NCI-H345 treated with DMSO at 0.1 percent for 48 hours (cell line): ENCODE results near the gene PPP6R3.

ENCODE experiments used
- DNase-seq: peaks from one replicate; lab custom pipeline; 2025; ENCODE audit not compliant: unreplicated experiment; lab: John Stamatoyannopoulos, UW

PPP6R3 gene

DNA sequence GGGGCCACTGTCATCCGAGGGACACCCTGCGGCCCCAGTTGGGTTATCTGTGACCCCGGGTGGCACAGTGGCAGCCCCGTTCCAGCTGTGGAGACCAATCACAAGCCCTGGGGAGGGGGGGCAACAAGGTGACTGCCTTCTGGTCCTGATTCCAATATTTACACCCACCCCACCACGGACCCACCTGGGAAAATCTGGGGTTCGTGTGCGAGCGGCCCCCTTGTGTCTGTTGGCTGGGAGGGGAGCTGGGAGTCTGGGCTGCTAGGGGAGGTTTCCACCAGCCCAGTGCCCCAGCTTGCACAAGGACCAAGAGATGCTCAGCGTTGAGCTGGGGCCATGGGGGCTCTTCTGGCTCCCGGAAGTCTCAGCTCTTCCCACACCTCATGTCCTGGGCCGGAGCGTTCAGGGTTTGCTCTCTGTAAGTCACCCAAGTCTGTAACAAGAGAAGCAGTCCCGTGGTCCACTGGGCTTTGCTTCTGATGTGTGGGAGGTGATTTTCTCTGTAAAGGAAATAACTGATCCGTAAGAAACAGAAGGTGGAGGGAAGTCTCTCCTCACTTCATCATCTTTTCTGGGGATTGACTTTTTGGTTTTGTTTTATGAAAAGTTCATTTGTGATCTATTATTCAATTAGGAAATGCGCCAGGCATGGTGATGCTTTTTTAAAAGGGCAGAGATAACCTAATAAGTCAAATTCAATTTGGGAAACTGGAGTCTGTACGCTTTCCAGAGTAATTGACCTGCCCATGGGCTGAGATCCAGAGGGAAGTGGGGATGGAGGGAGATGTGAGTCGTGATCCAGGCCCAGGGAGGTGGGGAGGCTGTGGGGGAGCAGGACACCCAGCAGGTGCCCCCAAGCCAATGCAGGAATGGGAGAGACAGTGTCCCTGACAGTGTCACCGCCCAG, 201.4 kb downstream of the PPP6R3 start:
- DNase-seq: no peak

DNA sequence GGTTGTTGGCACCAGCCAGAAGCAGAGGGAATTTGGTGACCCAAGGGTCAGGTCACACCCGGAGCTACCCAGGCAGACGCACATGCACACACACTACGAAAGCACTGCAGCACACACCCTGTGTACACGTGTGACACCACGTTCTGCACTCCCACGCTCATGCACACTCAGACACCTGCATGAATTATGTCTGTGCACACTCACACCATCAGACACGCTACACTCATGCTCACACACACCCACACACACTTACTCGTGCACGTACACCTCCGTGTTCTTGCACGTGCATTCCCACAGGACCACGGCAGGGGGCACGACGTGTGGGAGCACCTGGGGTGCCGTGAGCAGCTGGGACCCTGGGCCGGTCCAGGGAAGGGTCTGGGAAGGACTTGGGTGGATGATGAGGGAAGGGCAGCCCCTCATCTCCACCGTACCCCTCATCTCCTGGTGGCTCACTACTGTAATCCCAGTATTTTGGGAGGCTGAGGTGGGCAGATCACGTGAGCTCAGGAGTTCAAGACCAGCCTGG, 203.0 kb downstream of the PPP6R3 start:
- DNase-seq: no peak

- DNase-seq: no peak
Measured at GRCh38 chr11:68664141-68664540, 203.6 kb downstream of the PPP6R3 start.

- no peak for DNase-seq
Measured at GRCh38 chr11:68664906-68665305, 204.4 kb downstream of the PPP6R3 start.
